OCI-LY7 (cell line): ENCODE results near the gene HACE1. TPM values are rescaled to one million over a fixed set of nuclear protein-coding genes. Genes with fewer than 3 reads are reported as not detected.

Source experiments
- BruUV-seq: library from RNA; stranded (reverse); fragments of 400-500 nt; replicated peaks from 2 replicates; lab custom pipeline; 2021; lab: Mats Ljungman, UMichigan
- CTCF ChIA-PET: fragments of 300-600 bp; sonication (Branson Sonifier 250); formaldehyde crosslinking; loops from one replicate; lab custom pipeline; 2022; ENCODE audit warnings: antibody characterized with exemption; ENCODE audit not compliant: unreplicated experiment; lab: Charles Lee
- POLR2A ChIA-PET: fragments of 300-600 bp; sonication (Branson Sonifier 250); formaldehyde crosslinking; loops from one replicate; lab custom pipeline; 2022; ENCODE audit warnings: antibody characterized with exemption; lab: Charles Lee
- DNase-seq: peaks from one replicate; pipeline ENCODE4 v3.0.0-alpha.2; 2015; ENCODE audit warnings: low spot score
- H2AFZ ChIP-seq: fragments of 200-600 bp; sonication (generic), shearing (Covaris generic); 2 replicates; pipeline ENCODE4 v1.6.1; 2014; ENCODE audit warnings: mild to moderate bottlenecking, antibody characterized with exemption, low read length, moderate library complexity
- H3K27ac ChIP-seq: fragments of 200-600 bp; sonication (generic); 2 replicates; pipeline ENCODE4 v1.5.1; 2014; ENCODE audit warnings: mixed run types, low read depth, mild to moderate bottlenecking, moderate library complexity, low read length, inconsistent platforms; ENCODE audit not compliant: poor library complexity, severe bottlenecking
- H3K36me3 ChIP-seq: fragments of 200-600 bp; sonication (generic); 2 replicates; pipeline ENCODE4 v1.6.1; 2014; ENCODE audit warnings: mild to moderate bottlenecking, antibody characterized with exemption, low read length, moderate library complexity, mixed read lengths; ENCODE audit not compliant: insufficient read depth
- H3K4me1 ChIP-seq: fragments of 200-600 bp; sonication (generic); 2 replicates; pipeline ENCODE4 v1.5.1; 2014; ENCODE audit warnings: mild to moderate bottlenecking, low read length; ENCODE audit not compliant: insufficient read depth, poor library complexity, severe bottlenecking
- H3K4me2 ChIP-seq: fragments of 200-600 bp; sonication (generic); 2 replicates; pipeline ENCODE4 v1.6.1; 2014; ENCODE audit warnings: mild to moderate bottlenecking, low read length
- H3K4me3 ChIP-seq: fragments of 200-600 bp; sonication (generic); 2 replicates; pipeline ENCODE4 v1.5.1; 2014; ENCODE audit warnings: mild to moderate bottlenecking, low read depth, low read length; ENCODE audit not compliant: poor library complexity, severe bottlenecking
- H3K79me2 ChIP-seq: fragments of 200-600 bp; sonication (generic); 2 replicates; pipeline ENCODE4 v1.6.1; 2016; ENCODE audit warnings: low read depth, mild to moderate bottlenecking, low read length, moderate library complexity, mixed read lengths; ENCODE audit not compliant: insufficient read depth
- H3K9me2 ChIP-seq: fragments of 200-600 bp; sonication (generic); 2 replicates; pipeline ENCODE4 v1.6.1; 2016; ENCODE audit warnings: mild to moderate bottlenecking, low read length, mixed read lengths; ENCODE audit not compliant: insufficient read depth
- H3K9me3 ChIP-seq: fragments of 200-600 bp; sonication (generic); 2 replicates; pipeline ENCODE4 v1.6.1; 2014; ENCODE audit warnings: mild to moderate bottlenecking, mixed run types, low read length, mixed read lengths
- H4K20me1 ChIP-seq: fragments of 200-600 bp; sonication (generic); 2 replicates; pipeline ENCODE4 v1.6.1; 2014; ENCODE audit warnings: mild to moderate bottlenecking, antibody characterized with exemption, low read length, moderate library complexity, mixed read lengths; ENCODE audit not compliant: insufficient read depth
- EZH2phosphoT487 ChIP-seq: fragments of 200-600 bp; sonication (generic); IDR thresholded peaks from 2 replicates; pipeline ENCODE4 v1.6.1; 2018; ENCODE audit warnings: low read depth, borderline replicate concordance, mild to moderate bottlenecking, mixed run types, antibody characterized with exemption, low read length, moderate library complexity, mixed read lengths
- intact Hi-C: fragments of 100-400 bp; cut with micrococcal nuclease; formaldehyde crosslinking; loops from one replicate; pipeline ENCODE4 v1.10.0; 2022; ENCODE audit not compliant: unreplicated experiment
- total RNA-seq, 2 experiments: library from RNA; depleted of rRNA in 1 of 2; stranded (reverse); fragments of >200 nt in 1 of 2; shearing (Covaris generic) in 1 of 2; gene quantifications; 2 replicates each; pipeline ENCODE4 v1.2.3, GENCODE V29; 2014 to 2022
- TF ChIP-seq, protein P1 (sequence below): fragments of 200-600 bp; sonication (generic); conservative IDR thresholded peaks from 2 replicates; pipeline ENCODE4 v1.5.1; 2014; ENCODE audit warnings: mild to moderate bottlenecking, antibody characterized with exemption, low read length, moderate library complexity, mixed read lengths

The HACE1 gene
- total RNA-seq, 2 experiments from 2014 or later: 16.6 to 22.1 TPM

DNA sequence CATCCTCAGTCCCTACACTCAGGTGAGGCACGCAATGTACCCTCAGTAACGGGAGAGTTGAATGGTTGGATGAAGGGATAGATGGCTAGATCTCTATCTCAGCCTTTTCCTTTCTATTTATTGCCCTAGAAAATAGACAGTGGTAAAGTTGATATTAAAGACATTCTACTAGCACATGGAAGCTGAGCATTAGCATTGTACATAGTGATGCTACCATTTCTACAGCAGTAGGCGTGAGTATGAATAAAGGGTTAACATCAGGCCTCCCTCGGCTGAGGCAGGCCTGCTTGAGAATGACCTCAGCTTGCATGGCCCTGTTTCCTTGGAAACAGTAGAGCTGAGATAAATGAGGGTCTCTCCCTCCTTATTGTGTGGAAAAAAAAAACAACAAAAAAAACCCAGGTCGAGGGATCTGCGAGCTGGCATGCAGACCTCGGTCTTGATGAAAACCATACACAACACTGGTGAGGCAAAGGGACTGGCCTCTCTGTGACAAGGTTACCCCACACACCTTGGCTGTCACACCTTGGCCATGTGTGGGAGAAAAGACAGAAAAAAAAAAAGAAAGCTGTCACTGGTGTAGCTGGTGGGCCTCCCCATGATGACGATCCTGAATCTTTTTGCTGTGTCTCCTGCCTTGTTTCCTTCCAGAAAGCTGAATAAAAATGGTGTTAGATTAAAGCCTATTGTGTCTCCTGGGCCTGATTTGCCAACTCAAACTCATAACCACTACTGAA is 160.0 kb downstream of the HACE1 start:
- intact Hi-C loops: no loop called here
- Histone ChIP-seq H3K9me2 (no peaks in the 10 kb centered on the region), H3K27ac (no peak overlapping the region), H3K4me2 (no peak overlapping the region), H3K36me3 (no peaks in the 10 kb centered on the region), H2AFZ (no peak overlapping the region), H3K4me1 (peaks cover 7% of the 10 kb centered on the region), H3K79me2 (no peaks in the 10 kb centered on the region), H3K4me3 (no peak overlapping the region), H4K20me1 (no peaks in the 10 kb centered on the region), H3K9me3 (no peaks in the 10 kb centered on the region)
- CTCF ChIA-PET: no interaction called here
- TF ChIP-seq EZH2phosphoT487: no peak
- TF ChIP-seq, protein P1, sequence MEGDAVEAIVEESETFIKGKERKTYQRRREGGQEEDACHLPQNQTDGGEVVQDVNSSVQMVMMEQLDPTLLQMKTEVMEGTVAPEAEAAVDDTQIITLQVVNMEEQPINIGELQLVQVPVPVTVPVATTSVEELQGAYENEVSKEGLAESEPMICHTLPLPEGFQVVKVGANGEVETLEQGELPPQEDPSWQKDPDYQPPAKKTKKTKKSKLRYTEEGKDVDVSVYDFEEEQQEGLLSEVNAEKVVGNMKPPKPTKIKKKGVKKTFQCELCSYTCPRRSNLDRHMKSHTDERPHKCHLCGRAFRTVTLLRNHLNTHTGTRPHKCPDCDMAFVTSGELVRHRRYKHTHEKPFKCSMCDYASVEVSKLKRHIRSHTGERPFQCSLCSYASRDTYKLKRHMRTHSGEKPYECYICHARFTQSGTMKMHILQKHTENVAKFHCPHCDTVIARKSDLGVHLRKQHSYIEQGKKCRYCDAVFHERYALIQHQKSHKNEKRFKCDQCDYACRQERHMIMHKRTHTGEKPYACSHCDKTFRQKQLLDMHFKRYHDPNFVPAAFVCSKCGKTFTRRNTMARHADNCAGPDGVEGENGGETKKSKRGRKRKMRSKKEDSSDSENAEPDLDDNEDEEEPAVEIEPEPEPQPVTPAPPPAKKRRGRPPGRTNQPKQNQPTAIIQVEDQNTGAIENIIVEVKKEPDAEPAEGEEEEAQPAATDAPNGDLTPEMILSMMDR: no peak
- POLR2A ChIA-PET: interaction anchor here (0.6 kb wide), 1 partner anchor 135 kb away, joined by 3 read pairs; no protein-coding TSS in a partner anchor
- DNase-seq: no peak
- no TSS peak for BruUV-seq

DNA sequence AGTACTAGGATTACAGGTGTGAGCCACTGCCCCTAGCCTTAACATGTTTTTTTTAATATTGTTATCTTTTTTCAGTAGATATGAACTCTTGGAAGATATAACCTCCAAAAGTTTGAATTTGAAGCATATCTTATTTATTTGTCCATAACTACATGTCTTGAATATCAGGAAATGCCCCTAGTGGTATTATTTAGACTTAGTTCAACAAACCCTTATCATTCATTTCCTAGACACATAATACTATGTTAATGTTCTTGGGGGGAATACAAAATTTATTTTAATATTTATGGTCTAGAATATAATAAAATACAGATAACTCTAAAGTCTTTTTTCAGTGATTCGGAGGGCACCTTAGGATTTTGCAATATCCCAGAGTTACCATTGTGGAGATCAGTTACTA is 160.7 kb downstream of the HACE1 start:
- no peak overlapping the region for H2AFZ ChIP-seq
- BruUV-seq: no TSS peak
- H3K9me3 ChIP-seq: no peaks in the 10 kb centered on the region
- H3K4me2 ChIP-seq: no peak overlapping the region
- no peak overlapping the region for H3K27ac ChIP-seq
- DNase-seq: no peak
- H3K79me2 ChIP-seq: no peaks in the 10 kb centered on the region
- H3K4me1 ChIP-seq: no peaks in the 10 kb centered on the region
- no peak overlapping the region for H3K4me3 ChIP-seq
- no peaks in the 10 kb centered on the region for H3K9me2 ChIP-seq
- no peaks in the 10 kb centered on the region for H3K36me3 ChIP-seq
- POLR2A ChIA-PET: no interaction called here
- H4K20me1 ChIP-seq: no peaks in the 10 kb centered on the region
- intact Hi-C loops: no loop called here
- CTCF ChIA-PET: no interaction called here
- TF ChIP-seq, protein P1: peak; percentile 50; the same call in 1 of the 2 replicates
- TF ChIP-seq EZH2phosphoT487: no peak

DNA sequence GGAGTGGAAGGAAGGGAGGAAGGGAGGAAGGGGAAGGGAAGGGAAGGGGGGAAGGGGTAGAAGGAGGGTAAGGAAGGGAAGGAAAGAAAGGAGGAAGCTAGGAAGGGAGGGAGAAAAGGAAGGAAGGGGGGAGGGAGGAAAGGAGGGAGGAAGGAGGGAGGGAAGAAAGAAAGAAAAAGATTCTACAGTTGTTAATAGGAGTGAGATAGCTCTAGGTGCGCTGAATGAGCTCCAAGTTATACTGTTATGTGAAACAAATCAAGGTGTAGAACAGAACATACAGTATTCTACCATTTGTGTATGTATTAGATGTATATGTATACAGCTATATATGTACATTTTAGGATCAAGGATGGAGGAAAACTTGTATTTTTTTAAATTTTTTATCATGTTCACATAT is 167.7 kb downstream of the HACE1 start:
- no peak overlapping the region for H2AFZ ChIP-seq
- DNase-seq: no peak
- H3K4me3 ChIP-seq: no peak overlapping the region
- no peak overlapping the region for H3K4me2 ChIP-seq
- POLR2A ChIA-PET: interaction anchor here (0.5 to 1.8 kb wide), 4 partner anchors 10 to 50 kb away, joined by 3 to 8 read pairs (median 6); no protein-coding TSS in a partner anchor
- no peaks in the 10 kb centered on the region for H3K9me2 ChIP-seq
- H3K79me2 ChIP-seq: no peaks in the 10 kb centered on the region
- intact Hi-C loops: no loop called here
- BruUV-seq: no TSS peak
- H3K4me1 ChIP-seq: peaks cover 6% of the 10 kb centered on the region
- no peaks in the 10 kb centered on the region for H4K20me1 ChIP-seq
- no peak for TF ChIP-seq EZH2phosphoT487
- TF ChIP-seq, protein P1: no peak
- CTCF ChIA-PET: interaction anchor here (0.6 kb wide), 1 partner anchor 104 kb away, joined by 3 read pairs; no protein-coding TSS in a partner anchor
- H3K27ac ChIP-seq: no peak overlapping the region
- H3K9me3 ChIP-seq: peaks cover 5% of the 10 kb centered on the region; the same call in 1 of the 2 replicates
- H3K36me3 ChIP-seq: no peaks in the 10 kb centered on the region
